ENCODE data around the gene SRGAP1.
"Not testable (repeated sequence)": the region's sequence is repeated elsewhere in the genome, so short reads cannot be mapped to it uniquely, and the experiment has no call there.

SRGAP1 gene

GRCh38 chr12:64097366-64098105, 253.0 kb downstream of the SRGAP1 start:
- DNase-seq = no peak

GRCh38 chr12:64098709-64099354, 254.3 kb downstream of the SRGAP1 start:
- DNase-seq = no peak

- no peak for DNase-seq
These were observed 254.9 kb downstream of the SRGAP1 start for GRCh38 chr12:64099397-64099796.

DNA sequence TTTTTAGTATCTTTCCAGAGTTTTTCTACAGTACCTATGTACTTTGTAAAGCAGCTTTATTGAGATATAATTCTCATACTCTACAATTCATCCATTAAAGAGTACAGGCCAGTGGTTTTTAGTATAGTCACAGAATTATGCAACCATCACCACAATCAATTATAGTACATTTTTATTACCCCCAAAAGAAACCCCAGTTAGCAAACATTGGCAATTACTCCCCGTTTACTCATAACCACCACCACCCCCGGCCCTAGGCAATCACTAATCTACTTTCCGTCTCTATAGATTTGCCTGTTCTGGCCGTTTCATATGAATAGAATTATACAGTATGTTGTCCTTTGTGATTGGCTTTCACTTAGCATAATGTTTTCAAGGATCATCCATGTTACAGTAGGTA, 257.8 kb downstream of the SRGAP1 start:
- no peak for DNase-seq

- DNase-seq = no peak
These were observed 259.6 kb downstream of the SRGAP1 start for GRCh38 chr12:64103825-64104740.

DNA sequence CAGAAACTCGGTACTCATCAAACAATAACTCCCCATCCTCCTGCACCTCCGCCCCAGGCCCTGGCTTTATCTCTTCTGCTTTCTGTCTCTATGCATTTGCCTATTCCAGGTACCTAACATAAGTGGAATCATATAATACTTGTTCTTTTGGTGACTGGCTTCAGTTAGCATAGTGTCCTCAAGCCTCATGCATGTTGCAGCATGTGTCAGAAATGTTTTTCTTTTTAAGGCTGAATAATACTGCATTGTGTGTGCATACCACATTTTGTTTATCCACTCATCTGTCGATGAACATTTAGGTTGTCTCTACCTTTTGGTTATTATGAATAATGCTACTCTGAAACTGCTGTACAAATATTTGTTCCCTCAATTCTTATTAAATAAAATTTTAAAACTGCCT, 260.5 kb downstream of the SRGAP1 start:
- no peak for DNase-seq

- DNase-seq = no peak
These were observed 263.3 kb downstream of the SRGAP1 start for GRCh38 chr12:64107776-64108175.

GRCh38 chr12:64109706-64110105, 265.2 kb downstream of the SRGAP1 start:
- DNase-seq = no peak

DNA sequence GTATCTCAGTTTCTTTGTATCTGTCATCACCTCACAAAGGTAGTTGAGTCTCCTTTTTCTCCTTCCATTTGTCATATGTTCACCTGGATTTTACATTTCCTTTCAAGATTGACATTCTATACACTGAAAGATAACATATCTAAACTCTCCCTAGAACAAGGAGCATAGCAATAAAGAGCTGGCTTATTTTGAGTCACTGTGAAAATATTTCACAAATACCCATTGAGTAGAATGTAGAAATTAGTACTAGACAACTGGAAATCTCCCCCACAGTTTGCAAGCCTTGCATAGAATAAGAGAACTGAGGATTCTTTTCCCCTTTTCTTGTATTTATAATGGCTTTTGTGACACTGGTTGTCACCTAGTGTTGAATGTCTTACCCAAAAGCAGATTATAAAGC, 266.4 kb downstream of the SRGAP1 start:
- no peak for DNase-seq

GRCh38 chr12:64116969-64117368, 272.5 kb downstream of the SRGAP1 start:
- no peak for DNase-seq

DNA sequence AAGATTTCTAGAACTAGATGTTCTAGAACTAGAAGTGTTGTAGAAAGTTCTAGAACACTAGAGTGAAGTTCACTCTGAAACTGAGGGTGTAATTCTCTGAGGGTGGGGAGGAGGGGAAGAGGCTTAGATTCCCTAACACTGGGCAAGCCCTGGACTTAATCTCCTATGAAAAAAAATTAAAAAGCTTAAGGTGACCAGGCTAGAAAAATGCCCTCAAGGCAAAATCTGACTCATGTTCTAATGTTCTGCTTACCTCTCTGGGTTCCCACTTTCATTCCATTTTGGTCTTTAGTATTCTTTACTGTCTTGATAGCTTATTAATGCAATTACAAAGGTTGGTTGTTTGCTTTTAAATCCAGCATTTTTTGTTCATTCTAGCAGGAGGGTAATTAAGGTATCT, 276.1 kb downstream of the SRGAP1 start:
- DNase-seq = no peak

DNA sequence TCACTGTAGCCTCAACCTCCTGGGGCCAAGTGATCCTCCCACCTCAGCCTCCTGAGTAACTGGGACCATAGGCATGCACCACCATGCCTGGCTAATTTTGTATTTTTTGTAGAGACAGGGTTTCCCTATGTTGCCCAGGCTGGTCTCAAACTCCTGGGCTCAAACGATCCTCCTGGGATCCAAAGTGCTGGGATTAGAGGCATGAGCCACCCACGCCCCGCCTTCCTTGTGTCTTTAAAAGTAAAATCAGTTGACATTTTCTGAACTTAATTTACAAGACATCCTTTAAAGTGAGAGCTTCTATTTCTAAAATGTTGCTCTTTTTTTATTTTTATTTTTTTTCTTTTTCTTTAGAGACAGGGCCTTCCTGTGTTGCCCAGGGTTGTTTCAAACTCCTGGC, 276.6 kb downstream of the SRGAP1 start:
- not testable (repeated sequence) for DNase-seq

DNA sequence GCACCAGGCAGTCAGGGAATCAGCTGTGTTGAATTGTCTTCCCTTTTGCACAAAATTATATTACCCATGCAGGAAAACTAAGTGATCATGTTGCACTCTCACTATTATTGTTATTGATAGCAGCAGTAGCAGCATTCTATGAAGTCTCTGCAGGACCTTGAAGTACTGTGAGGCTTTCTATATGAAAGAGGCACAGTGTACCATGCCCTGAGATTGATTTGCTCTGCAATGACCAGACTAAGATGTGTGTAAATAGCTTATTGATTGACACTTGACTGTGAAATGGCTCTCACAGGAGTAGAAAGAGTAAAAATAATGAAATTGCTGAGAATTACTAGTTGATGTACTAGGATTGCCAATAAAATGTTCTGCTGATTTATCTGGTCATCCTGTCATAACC, 277.7 kb downstream of the SRGAP1 start:
- no peak for DNase-seq

DNA sequence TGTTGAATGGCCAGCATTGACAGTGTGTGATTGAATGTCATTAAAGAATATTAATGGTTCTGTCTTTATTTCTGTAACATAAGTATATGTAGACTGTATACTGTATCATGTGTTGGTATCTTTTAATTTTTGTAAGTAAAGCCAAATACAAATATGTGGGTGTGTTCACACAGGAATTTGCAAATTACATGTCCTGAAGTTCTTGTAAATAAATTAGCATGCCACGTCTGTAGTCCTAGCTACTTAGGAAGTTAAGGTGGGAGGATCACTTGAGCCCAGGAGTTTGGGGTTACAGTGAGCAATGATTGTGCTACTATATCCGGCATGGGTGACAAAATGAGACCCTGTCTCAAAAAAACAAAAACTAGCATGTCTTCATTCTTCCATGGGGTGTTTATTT, 278.5 kb downstream of the SRGAP1 start:
- no peak for DNase-seq

DNA sequence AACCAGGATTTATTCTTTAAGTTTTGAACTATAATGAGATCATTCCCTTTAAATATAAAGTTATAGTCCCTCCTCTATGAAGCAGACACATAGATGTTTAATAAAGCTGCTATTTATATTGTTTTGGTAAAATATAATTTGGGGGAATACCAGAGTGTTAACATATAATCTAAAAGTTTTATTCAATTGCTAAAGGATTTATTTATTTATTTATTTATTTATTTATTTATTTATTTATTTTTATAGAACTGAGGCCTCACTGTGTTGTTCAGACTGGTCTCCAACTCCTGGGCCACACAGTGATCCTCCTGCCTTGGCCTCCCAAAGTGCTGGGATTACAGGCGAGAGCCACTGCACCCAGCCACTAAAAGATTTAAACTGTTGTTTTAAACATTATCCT, 278.9 kb downstream of the SRGAP1 start:
- DNase-seq = no peak

DNA sequence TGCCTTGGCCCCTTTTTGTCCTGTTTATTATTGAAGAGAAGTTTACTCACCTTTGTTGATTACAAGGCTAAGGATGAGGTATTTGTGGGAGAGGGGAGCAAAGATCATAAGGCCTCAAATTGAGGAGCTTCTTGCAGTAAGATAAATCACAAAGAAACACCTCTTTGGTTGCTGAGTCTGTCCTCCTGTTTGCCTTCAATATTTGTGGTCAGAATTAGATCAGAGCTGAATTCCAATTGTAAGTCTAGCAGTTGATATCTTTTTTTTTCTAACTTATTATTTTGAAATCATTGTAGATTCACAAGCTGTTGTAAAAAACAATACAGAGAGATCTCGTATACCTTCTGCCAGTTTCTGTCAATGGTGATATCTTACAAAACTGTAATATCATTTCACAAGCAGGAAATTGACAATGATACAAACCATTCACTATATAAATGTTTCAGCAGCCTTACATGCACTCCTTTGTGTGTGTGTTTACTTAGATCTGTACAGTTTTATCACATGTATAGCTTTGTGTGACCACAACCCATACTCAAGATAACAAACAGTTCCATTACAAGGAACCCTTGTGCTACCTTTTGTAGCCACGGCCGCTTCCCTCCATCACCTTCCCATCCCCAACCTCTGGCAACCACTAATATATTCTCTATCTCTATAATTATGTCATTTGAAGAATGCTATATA, 280.2 kb downstream of the SRGAP1 start:
- DNase-seq = no peak

DNA sequence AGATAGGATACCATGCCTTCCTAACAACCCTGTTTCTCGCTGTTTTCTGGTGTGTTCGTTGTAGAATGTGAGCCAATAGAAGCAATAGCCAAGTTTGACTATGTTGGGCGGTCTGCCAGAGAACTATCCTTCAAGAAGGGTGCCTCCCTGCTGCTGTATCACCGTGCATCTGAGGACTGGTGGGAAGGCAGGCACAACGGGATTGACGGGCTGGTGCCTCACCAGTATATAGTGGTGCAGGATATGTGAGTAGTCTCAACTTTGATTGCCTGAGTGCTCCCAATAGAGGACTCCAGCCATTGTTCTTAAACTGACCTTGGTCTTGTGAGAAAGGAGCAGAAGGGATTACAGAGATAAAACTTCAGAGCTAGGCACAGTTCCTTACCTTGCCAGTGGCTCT, 281.4 kb downstream of the SRGAP1 start:
- no peak for DNase-seq

GRCh38 chr12:64127811-64128210, 283.3 kb downstream of the SRGAP1 start:
- no peak for DNase-seq

- DNase-seq = no peak
These were observed 283.9 kb downstream of the SRGAP1 start for GRCh38 chr12:64128366-64128765.

DNA sequence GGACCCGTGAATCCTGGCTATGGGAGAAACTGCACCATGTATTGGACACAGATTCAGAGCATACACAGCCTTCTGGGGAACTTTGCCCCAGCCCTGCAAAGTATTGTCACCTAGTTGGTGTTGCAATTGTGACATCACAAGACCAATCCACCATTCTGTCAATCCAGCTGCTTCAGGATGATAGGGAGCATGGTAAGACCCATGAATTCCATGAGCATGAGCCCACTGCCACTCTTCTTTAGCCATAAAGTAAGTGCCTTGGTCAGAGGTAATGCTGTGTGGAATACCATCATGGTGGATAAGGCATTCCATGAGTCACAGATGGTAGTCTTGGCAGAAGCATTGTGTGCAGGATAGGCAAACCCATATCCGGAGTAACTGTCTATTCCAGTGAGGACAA, 286.0 kb downstream of the SRGAP1 start:
- not testable (repeated sequence) for DNase-seq

GRCh38 chr12:64131456-64131855, 287.0 kb downstream of the SRGAP1 start:
- DNase-seq = not testable (repeated sequence)

DNA sequence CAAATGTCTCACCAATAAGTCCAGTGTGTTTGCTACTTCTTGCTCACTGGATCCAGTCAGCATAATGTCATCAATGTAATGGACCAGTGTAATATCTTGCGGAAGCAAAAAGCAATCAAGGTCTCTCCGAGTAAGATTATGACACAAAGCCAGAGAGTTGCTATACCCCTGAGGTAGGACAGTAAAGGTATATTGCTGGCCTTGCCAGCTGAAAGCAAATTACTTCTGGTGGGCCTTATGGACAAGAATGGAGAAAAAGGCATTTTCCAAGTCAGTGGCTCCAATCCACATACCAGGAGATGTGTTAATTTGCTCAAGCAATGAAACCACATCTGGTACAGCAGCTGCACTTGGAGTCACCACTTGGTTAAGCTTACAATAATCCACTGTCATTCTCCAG, 288.2 kb downstream of the SRGAP1 start:
- DNase-seq = not testable (repeated sequence)

DNA sequence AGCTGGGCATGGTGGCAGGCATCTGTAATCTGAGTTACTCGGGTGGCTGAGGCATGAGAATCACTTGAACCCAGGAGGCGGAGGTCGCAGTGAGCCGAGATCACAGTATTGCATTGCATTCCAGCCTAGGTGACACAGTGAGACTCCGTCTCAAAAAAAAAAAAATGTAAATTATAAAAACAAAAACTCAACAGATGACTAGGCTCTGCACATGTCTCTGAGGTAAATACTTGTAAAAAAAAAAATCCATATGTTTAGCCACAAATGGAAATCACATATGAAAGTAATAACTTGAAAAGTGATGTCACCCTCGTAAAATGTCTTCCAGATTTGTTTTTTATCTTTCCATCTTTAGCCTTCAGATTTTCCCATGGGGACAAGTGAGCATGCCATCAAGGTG, 292.6 kb downstream of the SRGAP1 start:
- no peak for DNase-seq
